ENCODE results near the gene FBXO7. TPM values are rescaled to one million over a fixed set of nuclear protein-coding genes. Genes with fewer than 3 reads are reported as not detected.

FBXO7 gene
- total RNA-seq, 1 experiment from 2014 or later, result 47.8 TPM

- no peak overlapping the region for H3K27ac ChIP-seq (ENCODE audit: insufficient read length, low read depth, low read length)
- no CpG with 5 or more reads among the region's 15 CpGs for WGBS (ENCODE audit: extremely low coverage, insufficient read length, low lambda C conversion rate)
Observed at GRCh38 chr22:32533265-32534111, 58.9 kb downstream of the FBXO7 start.

More at GRCh38 chr22:32533265-32534111, 58.9 kb downstream of the FBXO7 start:
- H2BK12ac ChIP-seq (ENCODE audit: insufficient read length, low read depth, low read length), result no peak overlapping the region
- H3K79me2 ChIP-seq (ENCODE audit: insufficient read depth, low read length), result no peaks in the 10 kb centered on the region
- H2AFZ ChIP-seq (ENCODE audit: low read length), result no peak overlapping the region
- H2BK120ac ChIP-seq (ENCODE audit: low read depth, low read length, poor library complexity, severe bottlenecking), result no peak overlapping the region
- no peak overlapping the region for H4K91ac ChIP-seq (ENCODE audit: insufficient read length, low read depth, low read length)
- no peak for TF ChIP-seq CTCF (conservative IDR thresholded peaks at IDR 0.05)
- no peak overlapping the region for H2AK5ac ChIP-seq (ENCODE audit: insufficient read length, low read length)
- no peak overlapping the region for H3K56ac ChIP-seq (ENCODE audit: insufficient read length, low read depth, low read length)
- no peaks in the 10 kb centered on the region for H3K4me1 ChIP-seq (ENCODE audit: insufficient read depth, low read length)
- H4K8ac ChIP-seq (replicated peaks; ENCODE audit: insufficient read length, low read depth, low read length), result no peak overlapping the region
- no peak overlapping the region for H3K23ac ChIP-seq (ENCODE audit: insufficient read length, low read depth, low read length)
- peaks cover 0 to under 1% of the 10 kb centered on the region in 2 experiments; a peak in 2 of 5 replicates for H3K9me3 Mint-ChIP-seq
- no peaks in the 10 kb centered on the region for H3K79me1 ChIP-seq (ENCODE audit: insufficient read depth, low read depth, low read length, poor library complexity, severe bottlenecking)
- no peak overlapping the region; the same call in 1 of the 2 replicates for H3K14ac ChIP-seq (ENCODE audit: insufficient read depth, low read length)
- H3K4ac ChIP-seq (ENCODE audit: low read depth, low read length), result no peak overlapping the region
- peaks cover 3% of the 10 kb centered on the region for H3K23me2 ChIP-seq (ENCODE audit: insufficient read length, low read depth, low read length, poor library complexity, severe bottlenecking)
- peaks cover 0 to 18% (median 9%) of the 10 kb centered on the region in 3 experiments; a peak in 5 of 7 replicates for H3K36me3 Mint-ChIP-seq (ENCODE audit: insufficient read depth in 1 of 3, low read depth in 3 of 3)
- no peaks in the 10 kb centered on the region for H3K9me3 ChIP-seq (ENCODE audit: control insufficient read depth, low read depth, low read length)
- no peak overlapping the region for H3K4me2 ChIP-seq (ENCODE audit: insufficient read depth, insufficient read length, low read length)
- no peak overlapping the region for H2BK15ac ChIP-seq (ENCODE audit: low read depth, low read length)
- no peak overlapping the region for H2BK20ac ChIP-seq (ENCODE audit: low read depth, low read length, poor library complexity, severe bottlenecking)
- no peak overlapping the region for H3K4me3 Mint-ChIP-seq
- H4K5ac ChIP-seq (ENCODE audit: insufficient read length, low read depth, low read length), result no peak overlapping the region
- H3K27me3 Mint-ChIP-seq (ENCODE audit: low read depth), result peaks cover 3% of the 10 kb centered on the region
- no peak for DNase-seq
- no peak overlapping the region for H3T11ph ChIP-seq (ENCODE audit: low read length)
- H3K9ac ChIP-seq (ENCODE audit: extremely low read depth, insufficient read length, low read length), result no peak overlapping the region
- H4K20me1 ChIP-seq (ENCODE audit: control insufficient read depth, insufficient read depth, insufficient read length), result no peaks in the 10 kb centered on the region
- no peak overlapping the region for H2BK5ac ChIP-seq (ENCODE audit: insufficient read length, low read length)
- no peak overlapping the region for H3K18ac ChIP-seq (ENCODE audit: insufficient read length, low read depth, low read length)
- H3K4me1 Mint-ChIP-seq, result peaks cover 9 to 10% of the 10 kb centered on the region in 2 experiments
- H3K27ac Mint-ChIP-seq, result peak overlapping the region in 1 of 3 experiments; percentile 11; a peak in 1 of 7 replicates
- H3K27me3 ChIP-seq (ENCODE audit: insufficient read depth, low read length), result no peaks in the 10 kb centered on the region; the same call in 1 of the 2 replicates

All from H9 (cell line).